ENCODE measurements around the gene HES1.

DNA sequence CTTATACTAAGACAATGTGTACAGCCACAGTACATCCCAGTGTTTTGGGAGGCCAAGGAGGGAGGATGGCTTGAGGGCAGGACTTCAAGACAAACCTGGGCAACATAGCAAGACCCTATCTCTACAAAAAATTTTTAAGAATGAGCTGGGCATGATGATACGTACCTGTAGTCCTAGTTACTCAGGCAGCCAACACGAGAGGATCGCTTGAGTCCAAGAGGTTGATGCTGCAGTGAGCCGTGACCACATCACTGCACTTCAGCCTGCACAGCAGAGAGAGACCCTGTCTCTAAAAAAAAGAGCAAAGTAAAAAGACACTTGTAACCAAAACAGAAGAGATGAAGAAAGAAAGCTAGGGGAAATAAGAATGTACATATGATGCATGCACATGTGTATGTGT, 38.5 kb downstream of the HES1 start:
- TF ChIP-seq FOXP2 (optimal IDR thresholded peaks at IDR 0.05; ENCODE audit: control extremely low read depth, extremely low read length, insufficient read depth) (no peak), EZH2 (IDR thresholded peaks at IDR 0.05) (no peak), POLR2AphosphoS5 (IDR thresholded peaks at IDR 0.05; ENCODE audit: borderline replicate concordance, low read depth, low read length) (no peak)

Measured in SK-N-MC (cell line).